HepG2 (cell line): Measurements from ENCODE around the gene ZNF445. TPM values are rescaled to one million over a fixed set of nuclear protein-coding genes. Genes with fewer than 3 reads are reported as not detected.

Source experiments
- AFF4 ChIP-seq: sonication (generic); formaldehyde crosslinking; IDR thresholded peaks from 2 replicates; pipeline ENCODE4 v1.4.0; 2020; ENCODE audit warnings: missing genetic modification reagents
- ASH2L ChIP-seq: fragments of 300-600, 200-600 bp; sonication (generic); IDR thresholded peaks from 2 replicates; pipeline ENCODE4 v1.7.0; 2017; ENCODE audit warnings: low read depth, mild to moderate bottlenecking, moderate library complexity, mixed read lengths, low read length; ENCODE audit not compliant: insufficient read length
- CENPT ChIP-seq: sonication (generic); formaldehyde crosslinking; IDR thresholded peaks from 2 replicates; pipeline ENCODE4 v1.8.0; 2022; ENCODE audit warnings: low read depth, mild to moderate bottlenecking, moderate library complexity, missing genetic modification reagents
- DRAP1 ChIP-seq: IDR thresholded peaks from 2 replicates; pipeline ENCODE4 v1.6.1; 2016; ENCODE audit warnings: missing genetic modification reagents, missing compliant biosample characterization
- HIVEP1 ChIP-seq: sonication (generic); formaldehyde crosslinking; IDR thresholded peaks from 2 replicates; pipeline ENCODE4 v1.4.0; 2020; ENCODE audit warnings: mild to moderate bottlenecking, missing genetic modification reagents
- JUNB ChIP-seq: sonication (generic); formaldehyde crosslinking; IDR thresholded peaks from 2 replicates; pipeline ENCODE4 v1.8.0; 2022; ENCODE audit warnings: missing genetic modification reagents, mild to moderate bottlenecking, borderline replicate concordance
- KAT8 ChIP-seq: IDR thresholded peaks from 2 replicates; pipeline ENCODE4 v1.6.1; 2016; ENCODE audit warnings: missing genetic modification reagents, missing compliant biosample characterization
- NCOA2 ChIP-seq: sonication (generic); formaldehyde crosslinking; IDR thresholded peaks from 2 replicates; pipeline ENCODE4 v1.8.0; 2022; ENCODE audit warnings: inconsistent platforms
- NFIC ChIP-seq: IDR thresholded peaks from 2 replicates; pipeline ENCODE4 v1.6.1; 2012; ENCODE audit warnings: mild to moderate bottlenecking, low read length, inconsistent platforms
- NFYB ChIP-seq: sonication (generic); formaldehyde crosslinking; IDR thresholded peaks from 2 replicates; pipeline ENCODE4 v1.4.0; 2020; ENCODE audit warnings: missing genetic modification reagents
- POLR2A ChIP-seq, 2 experiments: IDR thresholded peaks; 2 replicates each; pipeline ENCODE4 v1.6.1; 2011; ENCODE audit warnings: low read depth in 2 of 2, low read length in 2 of 2, mild to moderate bottlenecking in 1 of 2, moderate library complexity in 1 of 2; ENCODE audit not compliant: insufficient read depth in 1 of 2
- RBFOX2 ChIP-seq: fragments of 200-400 bp; formaldehyde crosslinking; IDR thresholded peaks from 2 replicates; pipeline ENCODE4 v1.6.1; 2017; ENCODE audit warnings: low read depth, mild to moderate bottlenecking, low read length
- RFX1 ChIP-seq: fragments of 450-650 bp; IDR thresholded peaks from 2 replicates; pipeline ENCODE4 v1.6.1; 2017
- SIX4 ChIP-seq: sonication (generic); formaldehyde crosslinking; IDR thresholded peaks from 2 replicates; pipeline ENCODE4 v1.4.0; 2020; ENCODE audit warnings: missing genetic modification reagents
- SMARCC2 ChIP-seq: fragments of 450-650 bp; IDR thresholded peaks from 2 replicates; pipeline ENCODE4 v1.6.1; 2017; ENCODE audit warnings: antibody characterized with exemption, mild to moderate bottlenecking
- TRIM22 ChIP-seq: fragments of 450-650 bp; IDR thresholded peaks from 2 replicates; pipeline ENCODE4 v1.6.1; 2017
- YEATS4 ChIP-seq: sonication (generic); formaldehyde crosslinking; IDR thresholded peaks from 2 replicates; pipeline ENCODE4 v1.4.0; 2020; ENCODE audit warnings: missing genetic modification reagents, borderline replicate concordance
- ZBTB4 ChIP-seq: sonication (generic); formaldehyde crosslinking; IDR thresholded peaks from 2 replicates; pipeline ENCODE4 v1.4.0; 2020; ENCODE audit warnings: missing genetic modification reagents, mild to moderate bottlenecking, borderline replicate concordance
- ZFX ChIP-seq: sonication (generic); formaldehyde crosslinking; IDR thresholded peaks from 2 replicates; pipeline ENCODE4 v1.4.0; 2020; ENCODE audit warnings: mild to moderate bottlenecking, low read depth, missing genetic modification reagents, moderate library complexity
- ZNF138 ChIP-seq: sonication (generic); formaldehyde crosslinking; IDR thresholded peaks from 2 replicates; pipeline ENCODE4 v1.5.0; 2020; ENCODE audit warnings: mild to moderate bottlenecking, low read depth, missing genetic modification reagents
- ZNF20 ChIP-seq: sonication (generic); formaldehyde crosslinking; IDR thresholded peaks from 2 replicates; pipeline ENCODE4 v1.4.0; 2020; ENCODE audit warnings: mild to moderate bottlenecking, moderate library complexity, missing genetic modification reagents
- ZNF546 ChIP-seq: sonication (generic); formaldehyde crosslinking; conservative IDR thresholded peaks from 2 replicates; pipeline ENCODE4 v1.8.1; 2023; ENCODE audit warnings: mild to moderate bottlenecking, missing genetic modification reagents
- ZNF549 ChIP-seq: sonication (generic); formaldehyde crosslinking; IDR thresholded peaks from 2 replicates; pipeline ENCODE4 v1.5.0; 2020; ENCODE audit warnings: missing genetic modification reagents
- polyA plus RNA-seq, 8 experiments: library from polyadenylated mRNA; depleted of rRNA in 3 of 8; stranded (reverse) in 7 of 8; unstranded in 1 of 8; fragments of >200 nt; fragmentation: Illumina TruSeq in 4 of 8; extraction: Trizol in 4 of 8; gene quantifications; 2 replicates each; pipeline versions ENCODE4 v1.2.1 to v1.2.3, GENCODE V29; 2011 to 2016; ENCODE audit warnings: low read depth in 4 of 8, missing spikeins in 1 of 8, mixed read lengths in 1 of 8; ENCODE audit not compliant: insufficient read depth in 1 of 8
- total RNA-seq, 5 experiments: library from RNA; depleted of rRNA; stranded (reverse); fragments of >200 nt; fragmentation: Illumina TruSeq; extraction: Trizol; gene quantifications; 2 replicates each; pipeline ENCODE4 v1.2.3, GENCODE V29; 2016; ENCODE audit warnings: low read depth in 1 of 5

The ZNF445 gene
- total and polyA plus RNA-seq, 2 of the 13 experiments (the other 11 are each of a cell fraction or from before 2014, with no cell fraction given), result 4.4 to 10.3 TPM

GRCh38 chr3:44477312-44478030, at the start of gene ZNF445 (continued):
- TF ChIP-seq ZBTB4 (CRISPR knock-in tag), result 0 out of 2 replicates have a peak, but pooled peaks have one; percentile 42
- TF ChIP-seq YEATS4, result no peak
- no peak for TF ChIP-seq NFIC
- TF ChIP-seq ZNF138 (CRISPR knock-in tag), result no peak
- no peak for TF ChIP-seq TRIM22
- peak; percentile 26 to 60; a peak in 2 of 4 replicates for TF ChIP-seq POLR2A (IDR thresholded peaks at IDR 0.05; ENCODE audit: insufficient read depth in 1 of 2, low read depth in 2 of 2, low read length in 2 of 2)
- peak; percentile 39; the same call in 1 of the 2 replicates for TF ChIP-seq DRAP1 (CRISPR knock-in tag)
- no peak for TF ChIP-seq ZNF20 (CRISPR knock-in tag)
- TF ChIP-seq JUNB (CRISPR knock-in tag), result no peak
- TF ChIP-seq ASH2L, result peak; percentile 70
- TF ChIP-seq AFF4 (CRISPR knock-in tag), result no peak
- TF ChIP-seq SIX4 (CRISPR knock-in tag), result 0 out of 2 replicates have a peak, but pooled peaks have one; percentile 6
- peak; percentile 86 for TF ChIP-seq RBFOX2
- TF ChIP-seq SMARCC2, result no peak
- 0 out of 2 replicates have a peak, but pooled peaks have one; percentile 22 for TF ChIP-seq CENPT
- TF ChIP-seq ZNF549 (CRISPR knock-in tag), result no peak
- TF ChIP-seq ZFX, result peak; percentile 76
- no peak for TF ChIP-seq NFYB (CRISPR knock-in tag)
- no peak for TF ChIP-seq ZNF546 (CRISPR knock-in tag)
- TF ChIP-seq HIVEP1 (CRISPR knock-in tag), result 0 out of 2 replicates have a peak, but pooled peaks have one; percentile 30
- TF ChIP-seq NCOA2, result no peak
- TF ChIP-seq RFX1, result no peak
- TF ChIP-seq KAT8 (CRISPR knock-in tag), result peak; percentile 54; the same call in 1 of the 2 replicates
